Measurements from ENCODE around the gene L3MBTL2. TPM values are rescaled to one million over a fixed set of nuclear protein-coding genes. Genes with fewer than 3 reads are reported as not detected.

Gene L3MBTL2
- total RNA-seq, 1 experiment from 2014 or later = 22.3 TPM

DNA sequence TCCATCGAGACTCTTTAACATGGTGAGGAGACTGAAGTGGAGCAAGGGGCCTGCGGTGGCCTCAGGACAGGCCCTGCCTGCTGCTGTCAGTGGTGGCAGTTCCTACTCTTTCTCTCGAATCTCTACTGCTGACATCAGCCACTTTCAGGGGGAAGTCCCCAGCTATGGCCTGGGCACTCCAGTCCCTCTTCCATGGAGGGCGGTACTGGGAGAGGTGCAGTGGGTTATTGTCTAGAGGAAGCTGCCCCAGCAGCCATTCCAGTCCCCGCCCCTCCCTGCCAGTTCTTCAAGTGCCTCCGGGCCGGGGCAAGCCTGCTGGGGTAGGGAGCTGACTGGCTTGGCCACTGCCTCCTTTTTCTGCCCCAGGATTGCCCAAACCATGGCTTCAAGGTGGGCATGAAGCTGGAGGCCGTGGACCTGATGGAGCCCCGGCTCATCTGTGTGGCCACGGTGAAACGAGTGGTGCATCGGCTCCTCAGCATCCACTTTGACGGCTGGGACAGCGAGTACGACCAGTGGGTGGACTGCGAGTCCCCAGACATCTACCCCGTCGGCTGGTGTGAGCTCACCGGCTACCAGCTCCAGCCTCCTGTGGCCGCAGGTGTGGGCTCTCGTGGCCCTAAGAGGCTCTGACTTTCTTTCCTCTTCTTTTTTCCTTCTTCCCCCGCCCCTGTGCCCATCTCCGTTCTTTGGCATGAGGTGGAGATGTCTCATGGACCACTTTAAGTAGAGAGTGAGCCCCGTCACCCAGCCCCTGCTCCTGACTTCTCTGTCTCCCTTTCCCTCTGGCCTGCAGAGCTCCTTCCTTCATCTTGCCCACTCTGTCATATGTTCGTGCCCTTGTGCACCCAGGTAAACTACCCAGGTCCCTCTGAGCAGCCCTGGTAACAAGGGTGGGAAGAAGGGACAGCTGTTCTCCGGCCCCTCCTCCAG is 21.9 kb downstream of the L3MBTL2 start:
- no peaks in the 10 kb centered on the region for H3K9me3 ChIP-seq (ENCODE audit: insufficient read depth, low read depth)
- DNase-seq = no peak
- H3K4me2 ChIP-seq = no peak overlapping the region
- H3K4me3 ChIP-seq = no peak overlapping the region
- H4K20me1 ChIP-seq (ENCODE audit: insufficient read depth) = 0 out of 2 replicates have a peak, but pooled peaks cover 4% of the 10 kb centered on the region
- no peaks in the 10 kb centered on the region for H3F3A ChIP-seq (ENCODE audit: insufficient read depth, low read depth)
- 0 out of 2 replicates have a peak, but pooled peaks cover 6% of the 10 kb centered on the region for H3K36me3 ChIP-seq (ENCODE audit: low read depth)
- H3K27ac ChIP-seq = no peak overlapping the region
- H3K4me1 ChIP-seq (replicated peaks; ENCODE audit: insufficient read depth) = peaks cover 4% of the 10 kb centered on the region; the same call in 1 of the 2 replicates
- CTCF ChIA-PET = interaction anchor here (0.6 kb wide), 1 partner anchor 317 kb away, joined by 3 read pairs; the partner anchor contains the start of gene POLR3H
- no peak for TF ChIP-seq EZH2 (IDR thresholded peaks at IDR 0.05; ENCODE audit: low read depth)
- TF ChIP-seq CTCF (conservative IDR thresholded peaks at IDR 0.05) = no peak
- H3K9me2 ChIP-seq (ENCODE audit: insufficient read depth) = no peaks in the 10 kb centered on the region
- no TSS peak for BruUV-seq (replicated peaks)
- intact Hi-C loops (cut with micrococcal nuclease; ENCODE audit: unreplicated experiment) = no loop called here
- no peaks in the 10 kb centered on the region for H3K79me2 ChIP-seq (ENCODE audit: low read depth)
- no peaks in the 10 kb centered on the region for H3K27me3 ChIP-seq (ENCODE audit: insufficient read depth, low read depth)
- H2AFZ ChIP-seq = no peak overlapping the region
- POLR2A ChIA-PET (ENCODE audit: unreplicated experiment) = interaction anchor here (0.5 to 0.6 kb wide), 2 partner anchors 304 to 347 kb away, joined by 3 to 4 read pairs; no protein-coding TSS in a partner anchor

DNA sequence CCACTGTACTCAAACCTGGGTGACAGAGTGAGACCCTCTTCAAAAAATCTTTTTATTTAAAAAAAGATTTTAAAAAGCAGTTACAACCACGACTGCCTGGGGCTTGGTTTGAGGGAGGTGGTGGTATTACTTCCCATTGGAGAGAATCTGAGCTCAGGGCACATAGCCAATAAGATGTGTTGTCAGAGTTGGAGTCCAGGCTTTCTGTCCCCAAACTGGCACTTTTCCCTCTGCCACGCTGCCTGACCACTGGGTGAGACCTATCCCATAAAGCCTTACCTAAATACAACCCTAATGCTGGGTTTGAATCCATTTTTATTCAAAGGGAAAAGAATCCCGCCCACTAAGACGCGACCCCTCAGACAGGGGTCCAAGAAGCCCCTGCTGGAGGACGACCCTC is 24.1 kb downstream of the L3MBTL2 start:
- no peak for TF ChIP-seq EZH2 (IDR thresholded peaks at IDR 0.05; ENCODE audit: low read depth)
- no peak for TF ChIP-seq CTCF (conservative IDR thresholded peaks at IDR 0.05)
- no peak overlapping the region for H3K27ac ChIP-seq

DNA sequence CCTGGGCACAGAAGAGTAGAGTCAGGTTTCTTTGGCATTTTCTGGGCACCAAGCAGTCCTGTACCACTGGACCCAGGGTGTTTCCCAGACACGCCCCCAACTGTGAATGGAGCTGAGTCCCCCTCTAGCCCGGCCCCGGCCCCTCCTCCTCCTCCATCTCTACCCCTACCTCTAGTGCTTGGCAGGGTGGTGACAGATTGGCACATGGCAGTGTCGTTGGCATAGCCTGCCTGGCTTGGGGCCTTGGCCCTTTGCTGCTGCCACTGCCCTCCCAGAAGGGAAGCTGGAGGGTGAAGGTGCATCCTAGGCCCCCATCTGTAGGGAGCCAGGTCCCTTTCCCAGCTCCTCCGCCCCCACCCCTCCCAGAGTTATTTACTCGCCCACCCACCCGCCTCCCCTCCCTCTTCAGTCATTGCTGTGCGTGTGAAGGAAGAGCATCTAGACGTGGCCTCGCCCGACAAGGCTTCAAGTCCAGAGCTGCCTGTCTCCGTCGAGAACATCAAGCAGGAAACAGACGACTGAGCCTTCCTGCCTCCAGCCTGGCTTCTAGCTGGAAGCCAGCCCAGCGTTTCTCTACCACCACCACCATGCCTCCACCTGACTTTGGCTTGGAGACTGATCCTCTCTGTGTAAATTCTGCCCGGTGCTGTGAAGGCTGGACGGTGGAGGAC is 24.8 kb downstream of the L3MBTL2 start:
- POLR2A ChIA-PET (ENCODE audit: unreplicated experiment) = no interaction called here
- no peak for DNase-seq
- TF ChIP-seq EZH2 (IDR thresholded peaks at IDR 0.05; ENCODE audit: low read depth) = no peak
- no peak for TF ChIP-seq CTCF (conservative IDR thresholded peaks at IDR 0.05)
- H3K9me2 ChIP-seq (ENCODE audit: insufficient read depth) = no peaks in the 10 kb centered on the region
- intact Hi-C loops (cut with micrococcal nuclease; ENCODE audit: unreplicated experiment) = no loop called here
- H3K4me1 ChIP-seq (replicated peaks; ENCODE audit: insufficient read depth) = no peaks in the 10 kb centered on the region
- no TSS peak for BruUV-seq (replicated peaks)
- CTCF ChIA-PET = no interaction called here
- no peaks in the 10 kb centered on the region for H3K79me2 ChIP-seq (ENCODE audit: low read depth)
- H3K27me3 ChIP-seq (ENCODE audit: insufficient read depth, low read depth) = no peaks in the 10 kb centered on the region
- no peaks in the 10 kb centered on the region for H3K36me3 ChIP-seq (ENCODE audit: low read depth)
- no peaks in the 10 kb centered on the region for H3K9me3 ChIP-seq (ENCODE audit: insufficient read depth, low read depth)
- no peak overlapping the region for H3K27ac ChIP-seq
- 0 out of 2 replicates have a peak, but pooled peaks cover 4% of the 10 kb centered on the region for H4K20me1 ChIP-seq (ENCODE audit: insufficient read depth)
- no peak overlapping the region for H3K4me3 ChIP-seq
- H3F3A ChIP-seq (ENCODE audit: insufficient read depth, low read depth) = no peaks in the 10 kb centered on the region
- no peak overlapping the region for H3K4me2 ChIP-seq
- H2AFZ ChIP-seq = no peak overlapping the region

More for the DNA sequence above, 24.1 kb downstream of the L3MBTL2 start:
- Histone ChIP-seq H3K9me3 (ENCODE audit: insufficient read depth, low read depth) (no peaks in the 10 kb centered on the region), H3K79me2 (ENCODE audit: low read depth) (no peaks in the 10 kb centered on the region), H3K9me2 (ENCODE audit: insufficient read depth) (no peaks in the 10 kb centered on the region), H3K4me1 (replicated peaks; ENCODE audit: insufficient read depth) (no peaks in the 10 kb centered on the region), H3K27me3 (ENCODE audit: insufficient read depth, low read depth) (no peaks in the 10 kb centered on the region), H3K4me2 (no peak overlapping the region), H3F3A (ENCODE audit: insufficient read depth, low read depth) (no peaks in the 10 kb centered on the region), H3K36me3 (ENCODE audit: low read depth) (no peaks in the 10 kb centered on the region), H2AFZ (no peak overlapping the region), H3K4me3 (no peak overlapping the region), H4K20me1 (ENCODE audit: insufficient read depth) (0 out of 2 replicates have a peak, but pooled peaks cover 4% of the 10 kb centered on the region)
- POLR2A ChIA-PET (ENCODE audit: unreplicated experiment) = no interaction called here
- intact Hi-C loops (cut with micrococcal nuclease; ENCODE audit: unreplicated experiment) = no loop called here
- DNase-seq = no peak
- CTCF ChIA-PET = no interaction called here
- BruUV-seq (replicated peaks) = no TSS peak
